Right renal cortex interstitium (tissue), 3 donors: Measurements from ENCODE around the gene MIR17HG. TPM values are rescaled to one million over a fixed set of nuclear protein-coding genes. Genes with fewer than 3 reads are reported as not detected.

ENCODE experiments used
- DNase-seq, 3 donors: peaks; one replicate each; pipeline ENCODE4 v3.0.0-alpha.2; 2013; ENCODE audit warnings: low read depth in 3 of 3, low spot score in 2 of 3
- polyA plus RNA-seq, 3 donors: library from polyadenylated mRNA; unstranded; fragments of 120-200 nt; gene quantifications; one replicate each; pipeline ENCODE4 v1.2.1, GENCODE V29; 2013; ENCODE audit not compliant: insufficient read length in 3 of 3

MIR17HG gene
- polyA plus RNA-seq, 3 donors = 2.9 to 4.4 (median 3.9) TPM

- DNase-seq = no peak
Observed at GRCh38 chr13:91368101-91368500, 20.6 kb downstream of the MIR17HG start.

- DNase-seq = no peak
Observed at GRCh38 chr13:91368676-91369440, 21.4 kb downstream of the MIR17HG start.

- no peak for DNase-seq
Observed at GRCh38 chr13:91369441-91369831, 21.9 kb downstream of the MIR17HG start.

GRCh38 chr13:91370501-91370900 is 23.0 kb downstream of the MIR17HG start:
- DNase-seq = no peak

- no peak for DNase-seq
Observed at GRCh38 chr13:91372911-91373310, 25.4 kb downstream of the MIR17HG start.

- DNase-seq = no peak
Observed at GRCh38 chr13:91375116-91375729, 27.7 kb downstream of the MIR17HG start.

GRCh38 chr13:91381371-91381770 is 33.9 kb downstream of the MIR17HG start:
- DNase-seq = no peak

GRCh38 chr13:91383836-91384235 is 36.3 kb downstream of the MIR17HG start:
- no peak for DNase-seq

- no peak for DNase-seq
Observed at GRCh38 chr13:91384896-91385295, 37.4 kb downstream of the MIR17HG start.

GRCh38 chr13:91389186-91389585 is 41.7 kb downstream of the MIR17HG start:
- no peak for DNase-seq

- no peak for DNase-seq
Observed at GRCh38 chr13:91397595-91397994, 50.1 kb downstream of the MIR17HG start.

GRCh38 chr13:91398413-91399188 is 51.1 kb downstream of the MIR17HG start, which contains the start of gene GPC5:
Gene GPC5, plus strand, starts transcription at chr13:91398621.
- DNase-seq = no peak

- no peak for DNase-seq
Observed at GRCh38 chr13:91399189-91400062, 51.9 kb downstream of the MIR17HG start.

GRCh38 chr13:91400063-91400399 is 52.5 kb downstream of the MIR17HG start:
- DNase-seq = no peak

- no peak for DNase-seq
Observed at GRCh38 chr13:91400671-91401070, 53.2 kb downstream of the MIR17HG start.

GRCh38 chr13:91401920-91402319 is 54.4 kb downstream of the MIR17HG start:
- no peak for DNase-seq

Other genes with a start within 250 kb of the MIR17HG start
- gene GPC5, start 50.9 kb downstream of the MIR17HG start, polyA plus RNA-seq = 1 to 10 TPM; 3.5 to 6.2 (median 4.8) TPM